Measurements from ENCODE around the gene SNU13.
A peak's percentile ranks its signal among the peaks of the same experiment; 100 is the strongest.

The SNU13 gene

GRCh38 chr22:41688365-41689211, at the start of gene SNU13:
Gene SNU13 (minus strand): TSS chr22:41688867. CDS start chr22:41688796, 71 bp downstream.
- peak; percentile 52; the same call in 1 of the 2 replicates for TF ChIP-seq TCF12 (IDR thresholded peaks at IDR 0.05; ENCODE audit: low read depth)
- no peak; the same call in 1 of the 2 replicates for TF ChIP-seq CEBPB (IDR thresholded peaks at IDR 0.05)
- 0 out of 2 replicates have a peak, but pooled peaks have one; percentile 8 for TF ChIP-seq USF1 (IDR thresholded peaks at IDR 0.05)
- TF ChIP-seq EGR1 (IDR thresholded peaks at IDR 0.05) = no peak
- TF ChIP-seq ZBTB7A (IDR thresholded peaks at IDR 0.05; ENCODE audit: low read depth) = no peak
- TF ChIP-seq EP300 (IDR thresholded peaks at IDR 0.05; ENCODE audit: borderline replicate concordance) = peak; percentile 30; the same call in 1 of the 2 replicates
- peak; percentile 36; the same call in 1 of the 2 replicates for TF ChIP-seq TEAD4 (IDR thresholded peaks at IDR 0.05)
- TF ChIP-seq YY1 (IDR thresholded peaks at IDR 0.05; ENCODE audit: low read depth) = no peak
- TF ChIP-seq CREB1 (IDR thresholded peaks at IDR 0.05; ENCODE audit: low read depth) = peak; percentile 79
- TF ChIP-seq, protein P1, sequence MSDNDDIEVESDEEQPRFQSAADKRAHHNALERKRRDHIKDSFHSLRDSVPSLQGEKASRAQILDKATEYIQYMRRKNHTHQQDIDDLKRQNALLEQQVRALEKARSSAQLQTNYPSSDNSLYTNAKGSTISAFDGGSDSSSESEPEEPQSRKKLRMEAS (IDR thresholded peaks at IDR 0.05) = peak; percentile 93
- TF ChIP-seq REST (IDR thresholded peaks at IDR 0.05; ENCODE audit: low read depth) = no peak
- TF ChIP-seq NFIC (IDR thresholded peaks at IDR 0.05) = peak; percentile 25; the same call in 1 of the 2 replicates
- peak; percentile 87 for TF ChIP-seq TAF1 (IDR thresholded peaks at IDR 0.05; ENCODE audit: low read depth)
- TF ChIP-seq FOXM1 (IDR thresholded peaks at IDR 0.05; ENCODE audit: borderline replicate concordance, low read depth) = 0 out of 2 replicates have a peak, but pooled peaks have one; percentile 27
- no peak for TF ChIP-seq RAD21 (IDR thresholded peaks at IDR 0.05; ENCODE audit: low read depth)

- TF ChIP-seq, protein P1 (IDR thresholded peaks at IDR 0.05) = no peak
- no peak for TF ChIP-seq EP300 (IDR thresholded peaks at IDR 0.05; ENCODE audit: borderline replicate concordance)
- no peak for TF ChIP-seq REST (IDR thresholded peaks at IDR 0.05; ENCODE audit: low read depth)
- TF ChIP-seq CEBPB (IDR thresholded peaks at IDR 0.05) = no peak
- no peak for TF ChIP-seq NFIC (IDR thresholded peaks at IDR 0.05)
- no peak for TF ChIP-seq TEAD4 (IDR thresholded peaks at IDR 0.05)
- TF ChIP-seq TAF1 (IDR thresholded peaks at IDR 0.05; ENCODE audit: low read depth) = no peak
- TF ChIP-seq RAD21 (IDR thresholded peaks at IDR 0.05; ENCODE audit: low read depth) = no peak
- no peak for TF ChIP-seq YY1 (IDR thresholded peaks at IDR 0.05; ENCODE audit: low read depth)
- TF ChIP-seq FOXM1 (IDR thresholded peaks at IDR 0.05; ENCODE audit: borderline replicate concordance, low read depth) = no peak
- TF ChIP-seq EGR1 (IDR thresholded peaks at IDR 0.05) = no peak
- TF ChIP-seq ZBTB7A (IDR thresholded peaks at IDR 0.05; ENCODE audit: low read depth) = no peak
- no peak for TF ChIP-seq CREB1 (IDR thresholded peaks at IDR 0.05; ENCODE audit: low read depth)
- TF ChIP-seq USF1 (IDR thresholded peaks at IDR 0.05) = no peak
Observed at GRCh38 chr22:41732096-41732772, 43.6 kb upstream of the SNU13 start.

DNA sequence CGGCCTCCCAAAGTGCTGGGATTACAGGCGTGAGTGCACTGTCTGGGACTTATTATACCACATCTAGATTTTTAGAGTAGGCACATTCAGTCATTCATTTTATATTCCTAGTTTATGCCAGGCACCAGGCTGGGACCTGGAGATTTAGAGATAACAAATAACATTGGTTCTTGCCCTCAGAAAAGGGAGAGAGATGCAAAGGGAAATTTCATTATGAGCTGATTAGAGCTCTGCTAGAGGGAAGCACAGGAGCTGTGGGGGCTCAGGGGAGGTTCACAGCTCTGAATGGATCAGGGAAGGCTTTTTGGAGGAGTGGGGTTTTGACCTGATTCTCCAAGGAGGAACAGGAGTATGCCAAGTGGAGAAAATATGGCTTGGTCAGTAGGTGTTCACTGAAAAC, 42.9 kb upstream of the SNU13 start:
- TF ChIP-seq CREB1 (IDR thresholded peaks at IDR 0.05; ENCODE audit: low read depth) (no peak), CEBPB (IDR thresholded peaks at IDR 0.05) (no peak), TEAD4 (IDR thresholded peaks at IDR 0.05) (no peak), ZBTB7A (IDR thresholded peaks at IDR 0.05; ENCODE audit: low read depth) (no peak), TCF12 (IDR thresholded peaks at IDR 0.05; ENCODE audit: low read depth) (no peak), NFIC (IDR thresholded peaks at IDR 0.05) (no peak), TAF1 (IDR thresholded peaks at IDR 0.05; ENCODE audit: low read depth) (no peak), YY1 (IDR thresholded peaks at IDR 0.05; ENCODE audit: low read depth) (no peak), FOXM1 (IDR thresholded peaks at IDR 0.05; ENCODE audit: borderline replicate concordance, low read depth) (no peak), EGR1 (IDR thresholded peaks at IDR 0.05) (no peak), RAD21 (IDR thresholded peaks at IDR 0.05; ENCODE audit: low read depth) (no peak), REST (IDR thresholded peaks at IDR 0.05; ENCODE audit: low read depth) (no peak), EP300 (IDR thresholded peaks at IDR 0.05; ENCODE audit: borderline replicate concordance) (no peak), USF1 (IDR thresholded peaks at IDR 0.05) (no peak)
- TF ChIP-seq, protein P1 (IDR thresholded peaks at IDR 0.05) = no peak
